HEK293 (cell line): ENCODE results near the gene PRKAG2.

Experiments
- CTCF ChIA-PET: fragments of 350-600 bp; formaldehyde crosslinking; extraction: SDS; loops from one replicate; lab custom pipeline; 2021; ENCODE audit warnings: antibody characterized with exemption; lab: Yijun Ruan, JAX
- POLR2A ChIA-PET: fragments of 300-600 bp; formaldehyde crosslinking; extraction: SDS; loops from one replicate; lab custom pipeline; 2020; ENCODE audit warnings: antibody characterized with exemption, inconsistent platforms; lab: Yijun Ruan, JAX
- H3K27ac ChIP-seq: fragments of 200-500 bp; sonication (Bioruptor generic); 2 replicates; pipeline ENCODE4 v1.5.1; 2014; ENCODE audit warnings: low read depth, low read length, control low read depth, inconsistent platforms; ENCODE audit errors: extremely low read depth
- H3K36me3 ChIP-seq, 2 experiments: fragments of 200-500 bp in 1 of 2; sonication (Bioruptor generic) in 1 of 2; 1 replicate in 1 of 2; 2 replicates in 1 of 2; pipeline ENCODE4 v1.5.1; 2014 to 2017; ENCODE audit warnings: inconsistent platforms in 2 of 2, low read length in 2 of 2; ENCODE audit not compliant: control insufficient read depth in 2 of 2, insufficient read depth in 1 of 2
- H3K4me1 ChIP-seq: fragments of 200-500 bp; sonication (Bioruptor generic); 2 replicates; pipeline ENCODE4 v1.5.1; 2014; ENCODE audit warnings: mild to moderate bottlenecking, low read length, inconsistent platforms; ENCODE audit not compliant: control insufficient read depth, insufficient read depth
- H3K4me3 ChIP-seq: 2 replicates; pipeline ENCODE4 v1.5.1; 2011; ENCODE audit warnings: low read depth, mild to moderate bottlenecking, control low read depth, low read length, moderate library complexity
- H3K9me3 ChIP-seq: fragments of 200-500 bp; sonication (Bioruptor generic); 2 replicates; pipeline ENCODE4 v1.5.1; 2014; ENCODE audit warnings: low read depth, low read length, inconsistent platforms; ENCODE audit not compliant: control insufficient read depth, insufficient read depth
- AEBP2 ChIP-seq: fragments of 450-650 bp; formaldehyde crosslinking; IDR thresholded peaks from 2 replicates; pipeline ENCODE4 v1.5.1; 2016; ENCODE audit warnings: missing biosample characterization, missing genetic modification characterization, borderline replicate concordance
- TSHZ1 ChIP-seq: fragments of 450-650 bp; formaldehyde crosslinking; IDR thresholded peaks from 2 replicates; pipeline ENCODE4 v1.5.1; 2016; ENCODE audit warnings: missing biosample characterization, missing genetic modification characterization, borderline replicate concordance
- ZBTB20 ChIP-seq: fragments of 450-650 bp; formaldehyde crosslinking; IDR thresholded peaks from 2 replicates; pipeline ENCODE4 v1.5.1; 2016; ENCODE audit warnings: missing biosample characterization, missing genetic modification characterization
- ZNF140 ChIP-seq: fragments of 450-650 bp; formaldehyde crosslinking; IDR thresholded peaks from 2 replicates; pipeline ENCODE4 v1.5.1; 2016; ENCODE audit warnings: missing biosample characterization, missing genetic modification characterization
- ZNF155 ChIP-seq: fragments of 450-650 bp; formaldehyde crosslinking; IDR thresholded peaks from 2 replicates; pipeline ENCODE4 v1.5.1; 2016; ENCODE audit warnings: missing biosample characterization, missing genetic modification characterization
- ZNF366 ChIP-seq: fragments of 450-650 bp; formaldehyde crosslinking; conservative IDR thresholded peaks from 2 replicates; pipeline ENCODE4 v1.5.1; 2016; ENCODE audit warnings: missing biosample characterization, missing genetic modification characterization
- ZNF37A ChIP-seq: fragments of 450-650 bp; IDR thresholded peaks from 2 replicates; pipeline ENCODE4 v1.5.1; 2018; ENCODE audit warnings: missing biosample characterization, missing genetic modification characterization
- ZNF449 ChIP-seq: fragments of 450-650 bp; formaldehyde crosslinking; IDR thresholded peaks from 2 replicates; pipeline ENCODE4 v1.5.1; 2017; ENCODE audit warnings: missing biosample characterization, mild to moderate bottlenecking, missing genetic modification characterization, moderate library complexity
- ZNF610 ChIP-seq: fragments of 450-650 bp; formaldehyde crosslinking; IDR thresholded peaks from 2 replicates; pipeline ENCODE4 v1.5.1; 2016; ENCODE audit warnings: missing biosample characterization, missing genetic modification characterization, borderline replicate concordance
- ZNF621 ChIP-seq: fragments of 450-650 bp; formaldehyde crosslinking; IDR thresholded peaks from 2 replicates; pipeline ENCODE4 v1.5.1; 2017; ENCODE audit warnings: missing biosample characterization, missing genetic modification characterization
- ZNF645 ChIP-seq: fragments of 450-650 bp; formaldehyde crosslinking; IDR thresholded peaks from 2 replicates; pipeline ENCODE4; 2016; ENCODE audit warnings: missing biosample characterization, missing genetic modification characterization

The PRKAG2 gene

GRCh38 chr7:151540146-151540545 lies 336.8 kb downstream of the PRKAG2 start (continued):
- no peak for TF ChIP-seq ZNF449 (tag by site-specific recombination)

- H3K9me3 ChIP-seq = no peaks in the 10 kb centered on the region
- H3K4me1 ChIP-seq = no peaks in the 10 kb centered on the region
- CTCF ChIA-PET = interaction anchor here (0.7 to 1.8 kb wide), 4 partner anchors 169 to 394 kb away, joined by 3 to 6 read pairs (median 4); no protein-coding TSS in a partner anchor
- H3K36me3 ChIP-seq = no peaks in the 10 kb centered on the region
- H3K4me3 ChIP-seq = no peak overlapping the region
- POLR2A ChIA-PET = interaction anchor here (0.9 to 1.0 kb wide), 2 partner anchors 13 to 19 kb away, joined by 3 read pairs; partner anchors contain the start of gene RHEB
- TF ChIP-seq ZBTB20 (tag by site-specific recombination) (peak; percentile 24), AEBP2 (no peak)
- no peak overlapping the region for H3K27ac ChIP-seq
These were observed 337.7 kb downstream of the PRKAG2 start for GRCh38 chr7:151539088-151539671.

- POLR2A ChIA-PET = interaction anchor here (1.0 kb wide), 1 partner anchor 14 kb away, joined by 3 read pairs; no protein-coding TSS in a partner anchor
- no peak for TF ChIP-seq TSHZ1 (tag by site-specific recombination)
- no peak for TF ChIP-seq ZNF140
- TF ChIP-seq ZNF155 (tag by site-specific recombination) = no peak
- no peak for TF ChIP-seq ZNF645 (tag by site-specific recombination)
- no peak for TF ChIP-seq ZNF610 (tag by site-specific recombination)
- TF ChIP-seq ZNF366 (tag by site-specific recombination) = no peak
- no peak for TF ChIP-seq ZNF621
- no peak for TF ChIP-seq ZNF37A (tag by site-specific recombination)
- TF ChIP-seq, all 188 proteins: peak for 0
- H3K36me3 ChIP-seq = no peaks in the 10 kb centered on the region
- no peaks in the 10 kb centered on the region for H3K4me1 ChIP-seq
- no peak overlapping the region for H3K27ac ChIP-seq
- no peaks in the 10 kb centered on the region for H3K9me3 ChIP-seq
- CTCF ChIA-PET = interaction anchor here (0.6 to 1.8 kb wide), 5 partner anchors 23 to 395 kb away, joined by 3 to 6 read pairs (median 3); no protein-coding TSS in a partner anchor
- no peak overlapping the region for H3K4me3 ChIP-seq
These were observed 338.9 kb downstream of the PRKAG2 start for GRCh38 chr7:151537818-151538561.
